Esophagus squamous epithelium (tissue), 5 donors: Measurements from ENCODE around the gene SETD2. TPM values are rescaled to one million over a fixed set of nuclear protein-coding genes. Genes with fewer than 3 reads are reported as not detected.
"Not testable (repeated sequence)": the region's sequence is repeated elsewhere in the genome, so short reads cannot be mapped to it uniquely, and the experiment has no call there.

Source experiments
- DNase-seq: peaks from one replicate; lab custom pipeline; 2025; lab: John Stamatoyannopoulos, UW
- H3K27ac ChIP-seq, 4 donors: fragments of 200-600 bp; sonication (generic); one replicate each; pipeline ENCODE4 v1.5.1; 2016 to 2019; ENCODE audit warnings: mild to moderate bottlenecking in 1 of 4
- H3K27me3 ChIP-seq, 4 donors: fragments of 200-600 bp; sonication (generic); 1 replicate in 3 of 4; 2 replicates in 1 of 4; pipeline versions ENCODE4 v1.5.1 to v1.6.0; 2017 to 2021; ENCODE audit warnings: antibody characterized with exemption in 1 of 4
- H3K36me3 ChIP-seq, 3 donors: fragments of 200-600 bp; sonication (generic); one replicate each; pipeline ENCODE4 v1.5.1; 2016 to 2019
- H3K4me1 ChIP-seq, 3 donors: fragments of 200-600 bp; sonication (generic); one replicate each; pipeline ENCODE4 v1.5.1; 2017 to 2019
- H3K4me3 ChIP-seq, 4 donors: fragments of 200-600 bp; sonication (generic); 1 replicate in 3 of 4; 2 replicates in 1 of 4; pipeline ENCODE4 v1.5.1; 2016 to 2019; ENCODE audit warnings: mild to moderate bottlenecking in 2 of 4, moderate library complexity in 1 of 4
- H3K9me3 ChIP-seq, 3 donors: fragments of 200-600 bp; sonication (generic); one replicate each; pipeline ENCODE4 v1.5.1; 2016 to 2019
- POLR2A ChIP-seq, 4 donors: fragments of 450-650 bp; IDR thresholded peaks; one replicate each; pipeline ENCODE4 v1.6.1; 2017; ENCODE audit warnings: antibody characterized with exemption in 4 of 4, mild to moderate bottlenecking in 4 of 4, moderate library complexity in 3 of 4
- WGBS, 2 donors: methylation state at CpG; one replicate each; pipeline ENCODE4 v1.1.5; 2018; 5-methylcytosine and 5-hydroxymethylcytosine counted together
- intact Hi-C: fragments of 100-400 bp; cut with DNase I; formaldehyde crosslinking; loops from one replicate; pipeline ENCODE4 v1.15.0; 2022
- total RNA-seq, 4 donors: library from RNA; depleted of rRNA; stranded (reverse); fragments of >200 nt; gene quantifications; one replicate each; pipeline ENCODE4 v1.1.0, GENCODE V29; 2016
- TF ChIP-seq, protein P1 (sequence below), 6 experiments: fragments of 450-650 bp in 4 of 6; fragments of 200-600 bp in 2 of 6; sonication (generic) in 2 of 6; IDR thresholded peaks; one replicate each; pipeline ENCODE4 v1.5.1; 2016 to 2019; ENCODE audit warnings: antibody characterized with exemption in 6 of 6, mild to moderate bottlenecking in 4 of 6, moderate library complexity in 4 of 6
- donor health status: DM: yes; HTN: yes; CAD: no.

Gene SETD2
- total RNA-seq, 4 donors from 2014 or later, result 24.3 to 59.5 (median 30.1) TPM

DNA sequence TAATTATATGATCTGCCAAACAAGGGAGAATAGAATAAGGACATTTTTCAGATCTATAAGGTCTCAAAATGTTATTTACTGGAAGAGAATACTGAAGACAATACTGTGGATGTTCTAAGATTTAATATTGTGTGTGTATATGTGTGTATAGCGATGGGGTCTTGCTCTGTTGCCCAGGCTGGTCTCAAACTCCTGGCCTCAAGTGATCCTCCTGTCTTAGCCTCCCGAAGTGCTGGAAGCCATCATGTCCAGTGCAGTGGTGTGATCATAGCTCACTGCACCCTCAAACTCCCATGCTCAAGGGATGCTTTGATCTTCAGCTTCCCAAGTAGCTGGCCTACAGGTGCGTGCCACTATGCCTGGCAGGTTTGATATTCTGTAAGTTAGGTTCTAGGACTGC lies 93.1 kb downstream of the SETD2 start:
- no peak overlapping the region for H3K4me3 ChIP-seq
- TF ChIP-seq POLR2A (IDR thresholded peaks at IDR 0.05), result no peak
- TF ChIP-seq, protein P1, sequence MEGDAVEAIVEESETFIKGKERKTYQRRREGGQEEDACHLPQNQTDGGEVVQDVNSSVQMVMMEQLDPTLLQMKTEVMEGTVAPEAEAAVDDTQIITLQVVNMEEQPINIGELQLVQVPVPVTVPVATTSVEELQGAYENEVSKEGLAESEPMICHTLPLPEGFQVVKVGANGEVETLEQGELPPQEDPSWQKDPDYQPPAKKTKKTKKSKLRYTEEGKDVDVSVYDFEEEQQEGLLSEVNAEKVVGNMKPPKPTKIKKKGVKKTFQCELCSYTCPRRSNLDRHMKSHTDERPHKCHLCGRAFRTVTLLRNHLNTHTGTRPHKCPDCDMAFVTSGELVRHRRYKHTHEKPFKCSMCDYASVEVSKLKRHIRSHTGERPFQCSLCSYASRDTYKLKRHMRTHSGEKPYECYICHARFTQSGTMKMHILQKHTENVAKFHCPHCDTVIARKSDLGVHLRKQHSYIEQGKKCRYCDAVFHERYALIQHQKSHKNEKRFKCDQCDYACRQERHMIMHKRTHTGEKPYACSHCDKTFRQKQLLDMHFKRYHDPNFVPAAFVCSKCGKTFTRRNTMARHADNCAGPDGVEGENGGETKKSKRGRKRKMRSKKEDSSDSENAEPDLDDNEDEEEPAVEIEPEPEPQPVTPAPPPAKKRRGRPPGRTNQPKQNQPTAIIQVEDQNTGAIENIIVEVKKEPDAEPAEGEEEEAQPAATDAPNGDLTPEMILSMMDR (IDR thresholded peaks at IDR 0.05), result no peak
- no peak overlapping the region for H3K27ac ChIP-seq
- intact Hi-C loops, result no loop called here
- no peaks in the 10 kb centered on the region for H3K9me3 ChIP-seq
- no peaks in the 10 kb centered on the region for H3K4me1 ChIP-seq
- DNase-seq, result no peak
- 100% methylated on average over 3 of the region's 3 CpGs for WGBS, 2 donors
- no peaks in the 10 kb centered on the region for H3K27me3 ChIP-seq
- peaks cover 0 to 81% (median 0%) of the 10 kb centered on the region in 3 donors for H3K36me3 ChIP-seq

GRCh38 chr3:47066259-47066658 lies 97.7 kb downstream of the SETD2 start:
- DNase-seq, H3K4me1 ChIP-seq, H3K27ac ChIP-seq, H3K27me3 ChIP-seq, intact Hi-C loops, H3K4me3 ChIP-seq, H3K9me3 ChIP-seq: not testable (repeated sequence)
- peaks cover 0 to 81% (median 7%) of the 10 kb centered on the region in 3 donors for H3K36me3 ChIP-seq
- WGBS, 2 donors, result 95 to 97% methylated on average over 3 of the region's 3 CpGs

DNA sequence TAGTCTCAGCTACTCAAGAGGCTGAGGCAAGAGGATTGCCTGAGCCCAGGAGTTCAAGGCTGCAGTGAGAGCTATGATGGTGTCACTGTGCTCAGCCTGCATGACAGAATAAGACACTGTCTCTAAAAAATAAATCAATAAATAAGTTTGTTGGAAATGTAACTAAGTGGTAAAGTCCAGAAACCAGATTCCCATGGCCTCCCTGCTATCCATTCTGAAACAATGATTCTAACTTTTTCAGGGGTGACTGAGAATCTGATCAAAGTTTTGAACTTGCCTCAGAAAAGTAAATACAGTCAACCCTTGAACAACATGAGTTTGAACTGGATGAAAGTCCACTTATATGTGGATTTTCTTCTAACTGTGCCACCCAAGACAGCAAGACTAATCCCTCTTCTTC lies 98.2 kb downstream of the SETD2 start:
- DNase-seq, result no peak
- TF ChIP-seq, protein P1 (IDR thresholded peaks at IDR 0.05), result no peak
- TF ChIP-seq POLR2A (IDR thresholded peaks at IDR 0.05), result no peak
- H3K4me3 ChIP-seq, result no peak overlapping the region
- peaks cover 0 to 81% (median 7%) of the 10 kb centered on the region in 3 donors for H3K36me3 ChIP-seq
- H3K9me3 ChIP-seq, result no peaks in the 10 kb centered on the region
- intact Hi-C loops, result no loop called here
- no peaks in the 10 kb centered on the region for H3K27me3 ChIP-seq
- H3K27ac ChIP-seq, result no peak overlapping the region
- H3K4me1 ChIP-seq, result no peaks in the 10 kb centered on the region

DNA sequence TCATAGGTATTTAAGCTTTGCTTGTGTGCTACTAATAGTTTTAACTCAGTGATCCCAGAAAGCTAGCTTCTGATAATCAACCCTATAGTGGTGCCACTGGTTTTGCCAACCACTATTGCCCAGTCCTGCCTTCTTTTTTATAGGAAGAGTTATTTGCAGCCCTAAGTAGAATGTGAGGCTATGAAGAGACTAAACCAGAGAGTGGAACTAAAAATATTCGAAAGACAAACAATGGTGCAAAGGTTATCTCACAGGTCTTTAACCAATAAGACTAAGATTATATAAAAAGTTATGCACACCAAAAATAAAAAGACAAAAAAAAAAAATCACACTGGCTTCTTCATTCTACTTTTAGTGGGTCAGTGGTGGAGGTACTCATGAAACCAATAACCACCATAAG lies 98.9 kb downstream of the SETD2 start:
- no peak overlapping the region for H3K4me3 ChIP-seq
- intact Hi-C loops, result no loop called here
- no peak overlapping the region for H3K27ac ChIP-seq
- no peak for TF ChIP-seq POLR2A (IDR thresholded peaks at IDR 0.05)
- TF ChIP-seq, protein P1 (IDR thresholded peaks at IDR 0.05), result no peak
- DNase-seq, result no peak
- peaks cover 0 to 81% (median 7%) of the 10 kb centered on the region in 3 donors for H3K36me3 ChIP-seq
- 95% methylated on average over 1 of the region's 1 CpG for WGBS, 2 donors
- H3K4me1 ChIP-seq, result no peaks in the 10 kb centered on the region
- H3K27me3 ChIP-seq, result no peaks in the 10 kb centered on the region
- H3K9me3 ChIP-seq, result no peaks in the 10 kb centered on the region

DNA sequence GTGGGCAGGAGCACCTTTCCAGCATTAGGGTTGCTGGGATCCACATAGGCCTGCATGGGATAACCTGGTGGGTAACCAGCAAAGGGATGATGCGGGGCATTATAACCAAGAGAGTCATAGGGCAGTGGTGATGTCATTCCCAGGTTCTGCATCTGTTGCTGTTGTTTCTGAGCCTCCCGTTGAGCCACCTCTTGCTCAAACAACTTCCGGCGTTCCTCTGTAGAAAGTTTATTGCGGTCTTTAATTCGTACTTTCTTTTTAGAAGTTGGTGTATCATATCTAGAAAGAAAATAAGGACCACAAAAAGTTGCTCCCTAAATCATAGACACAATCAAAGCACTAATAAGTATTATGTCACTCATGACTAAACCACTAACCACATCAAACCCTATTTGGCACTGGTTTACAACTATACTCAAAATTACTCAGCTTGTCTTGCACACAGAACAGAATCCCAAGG lies 106.7 kb downstream of the SETD2 start:
- Histone ChIP-seq H3K27ac (no peak overlapping the region), H3K9me3 (no peaks in the 10 kb centered on the region), H3K4me1 (peaks cover 0 to 28% (median 0%) of the 10 kb centered on the region in 3 donors), H3K36me3 (peaks cover 0 to 74% (median 7%) of the 10 kb centered on the region in 3 donors), H3K27me3 (no peaks in the 10 kb centered on the region), H3K4me3 (no peak overlapping the region)
- WGBS, 2 donors, result 83 to 90% methylated on average over 6 of the region's 6 CpGs
- intact Hi-C loops, result no loop called here
- DNase-seq, result no peak
- TF ChIP-seq, protein P1 (IDR thresholded peaks at IDR 0.05), result no peak
- TF ChIP-seq POLR2A (IDR thresholded peaks at IDR 0.05), result no peak

DNA sequence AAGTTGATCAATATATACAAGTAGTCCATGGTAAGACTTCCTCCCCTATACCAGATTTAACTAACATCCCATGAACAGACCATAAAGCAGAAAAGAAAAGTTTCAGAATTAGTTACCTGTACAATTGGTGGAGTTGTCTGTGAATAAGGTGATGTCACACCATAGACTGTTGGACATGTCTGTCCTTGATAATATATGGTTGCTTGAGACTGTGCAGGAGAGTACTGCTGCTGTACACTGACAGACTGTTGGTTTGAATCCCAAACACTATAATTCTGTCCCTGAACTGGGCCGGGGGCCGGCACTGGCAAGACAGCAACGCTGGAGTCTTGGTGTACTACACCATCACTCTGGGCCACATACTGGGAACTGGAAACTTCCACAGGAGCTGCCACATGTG lies 107.2 kb downstream of the SETD2 start:
- Histone ChIP-seq H3K36me3 (peaks cover 0 to 69% (median 7%) of the 10 kb centered on the region in 3 donors), H3K27ac (no peak overlapping the region), H3K9me3 (no peaks in the 10 kb centered on the region), H3K4me3 (no peak overlapping the region), H3K27me3 (no peaks in the 10 kb centered on the region), H3K4me1 (peaks cover 0 to 33% (median 0%) of the 10 kb centered on the region in 3 donors)
- intact Hi-C loops, result no loop called here
- no peak for DNase-seq
- 88 to 100% methylated on average over 1 to 3 of the region's 3 CpGs for WGBS, 2 donors
- TF ChIP-seq, protein P1 (IDR thresholded peaks at IDR 0.05), result no peak
- no peak for TF ChIP-seq POLR2A (IDR thresholded peaks at IDR 0.05)
